Measurements from ENCODE around the gene MEGF9. TPM values are rescaled to one million over a fixed set of nuclear protein-coding genes. Genes with fewer than 3 reads are reported as not detected.
"Not testable (repeated sequence)": the region's sequence is repeated elsewhere in the genome, so short reads cannot be mapped to it uniquely, and the experiment has no call there.

The MEGF9 gene
- total RNA-seq, 1 donor from 2014 or later: 10.0 TPM

- DNase-seq (ENCODE audit: low read depth): no peak
- no peak for TF ChIP-seq CTCF (IDR thresholded peaks at IDR 0.05; ENCODE audit: insufficient read depth, low read length, poor library complexity, severe bottlenecking)
- Histone ChIP-seq H3K36me3 (ENCODE audit: control insufficient read depth, insufficient read depth, low read length) (no peaks in the 10 kb centered on the region), H3K4me3 (ENCODE audit: low read depth, low read length) (no peak overlapping the region), H3K27me3 (ENCODE audit: control insufficient read depth, insufficient read depth, low read length) (no peaks in the 10 kb centered on the region)
Measured at GRCh38 chr9:120559546-120559945, 154.7 kb downstream of the MEGF9 start.

GRCh38 chr9:120558454-120558853 lies 155.8 kb downstream of the MEGF9 start:
- no peak overlapping the region for H3K4me3 ChIP-seq (ENCODE audit: low read depth, low read length)
- no peak for DNase-seq (ENCODE audit: low read depth)
- TF ChIP-seq CTCF (IDR thresholded peaks at IDR 0.05; ENCODE audit: insufficient read depth, low read length, poor library complexity, severe bottlenecking): no peak
- H3K27me3 ChIP-seq (ENCODE audit: control insufficient read depth, insufficient read depth, low read length): no peaks in the 10 kb centered on the region
- no peaks in the 10 kb centered on the region for H3K36me3 ChIP-seq (ENCODE audit: control insufficient read depth, insufficient read depth, low read length)

GRCh38 chr9:120557205-120557604 lies 157.1 kb downstream of the MEGF9 start:
- Histone ChIP-seq H3K27me3 (ENCODE audit: control insufficient read depth, insufficient read depth, low read length) (no peaks in the 10 kb centered on the region), H3K36me3 (ENCODE audit: control insufficient read depth, insufficient read depth, low read length) (no peaks in the 10 kb centered on the region), H3K4me3 (ENCODE audit: low read depth, low read length) (no peak overlapping the region)
- no peak for DNase-seq (ENCODE audit: low read depth)
- TF ChIP-seq CTCF (IDR thresholded peaks at IDR 0.05; ENCODE audit: insufficient read depth, low read length, poor library complexity, severe bottlenecking): no peak

GRCh38 chr9:120556775-120557174 lies 157.5 kb downstream of the MEGF9 start:
- no peaks in the 10 kb centered on the region for H3K36me3 ChIP-seq (ENCODE audit: control insufficient read depth, insufficient read depth, low read length)

GRCh38 chr9:120555839-120556238 lies 158.4 kb downstream of the MEGF9 start:
- Histone ChIP-seq H3K4me3 (ENCODE audit: low read depth, low read length) (no peak overlapping the region), H3K27me3 (ENCODE audit: control insufficient read depth, insufficient read depth, low read length) (no peaks in the 10 kb centered on the region), H3K36me3 (ENCODE audit: control insufficient read depth, insufficient read depth, low read length) (no peaks in the 10 kb centered on the region)
- TF ChIP-seq CTCF (IDR thresholded peaks at IDR 0.05; ENCODE audit: insufficient read depth, low read length, poor library complexity, severe bottlenecking): no peak
- no peak for DNase-seq (ENCODE audit: low read depth)

More at GRCh38 chr9:120556775-120557174, 157.5 kb downstream of the MEGF9 start:
- DNase-seq (ENCODE audit: low read depth): no peak
- Histone ChIP-seq H3K4me3 (ENCODE audit: low read depth, low read length) (no peak overlapping the region), H3K27me3 (ENCODE audit: control insufficient read depth, insufficient read depth, low read length) (no peaks in the 10 kb centered on the region)
- TF ChIP-seq CTCF (IDR thresholded peaks at IDR 0.05; ENCODE audit: insufficient read depth, low read length, poor library complexity, severe bottlenecking): no peak

GRCh38 chr9:120552210-120552704 lies 162.0 kb downstream of the MEGF9 start:
- not testable (repeated sequence) for H3K27me3 ChIP-seq (ENCODE audit: control insufficient read depth, insufficient read depth, low read length); H3K36me3 ChIP-seq (ENCODE audit: control insufficient read depth, insufficient read depth, low read length); DNase-seq (ENCODE audit: low read depth); H3K4me3 ChIP-seq (ENCODE audit: low read depth, low read length)

Other genes with a start within 250 kb of the MEGF9 start
- 41.9 and 56.1 TPM in 2 replicates for gene CDK5RAP2, start 134.3 kb downstream of the MEGF9 start, total RNA-seq
- gene FBXW2, start 78.9 kb upstream of the MEGF9 start, total RNA-seq: 24.6 and 25.3 TPM in 2 replicates
- gene PSMD5, start 128.5 kb upstream of the MEGF9 start, total RNA-seq: 39.6 and 44.4 TPM in 2 replicates
- 14.9 and 18.5 TPM in 2 replicates for gene PHF19, start 162.7 kb upstream of the MEGF9 start, total RNA-seq
- gene TRAF1, start 212.3 kb upstream of the MEGF9 start, total RNA-seq: 7.5 and 13.2 TPM in 2 replicates